SK-N-SH treated with all-trans-retinoic acid at 6 μM for 48 hours (cell line): Measurements from ENCODE around the gene MT1G.

Experiments used
- ARNTL ChIP-seq: fragments of 450-650 bp; formaldehyde crosslinking; IDR thresholded peaks from 2 replicates; pipeline ENCODE4 v1.5.0; 2020; ENCODE audit warnings: low read depth, mild to moderate bottlenecking, moderate library complexity, borderline replicate concordance
- ESRRG ChIP-seq: fragments of 250-450 bp; sonication (Bioruptor Pico); IDR thresholded peaks from 2 replicates; pipeline ENCODE4 v1.6.1; 2021; ENCODE audit warnings: mild to moderate bottlenecking
- GLIS3 ChIP-seq: fragments of 250-450 bp; sonication (Bioruptor Pico); IDR thresholded peaks from 2 replicates; pipeline ENCODE4 v1.5.0; 2020; ENCODE audit warnings: mild to moderate bottlenecking, moderate library complexity
- OSR1 ChIP-seq: fragments of 250-450 bp; sonication (Bioruptor Pico); IDR thresholded peaks from 2 replicates; pipeline ENCODE4 v1.8.0; 2022; ENCODE audit warnings: moderate library complexity, mild to moderate bottlenecking, inconsistent platforms
- POU6F1 ChIP-seq: fragments of 250-450 bp; sonication (Bioruptor Pico); IDR thresholded peaks from 2 replicates; pipeline ENCODE4 v1.8.0; 2021; ENCODE audit warnings: low read depth, mild to moderate bottlenecking, moderate library complexity, borderline replicate concordance
- SNAI2 ChIP-seq: fragments of 250-450 bp; sonication (Bioruptor Pico); IDR thresholded peaks from 2 replicates; pipeline ENCODE4 v1.5.0; 2020; ENCODE audit warnings: mild to moderate bottlenecking, moderate library complexity
- ZC3H10 ChIP-seq: fragments of 250-450 bp; sonication (Bioruptor Pico); IDR thresholded peaks from 2 replicates; pipeline ENCODE4 v1.5.1; 2021; ENCODE audit warnings: mild to moderate bottlenecking, moderate library complexity
- ZNF8 ChIP-seq: fragments of 450-650 bp; formaldehyde crosslinking; IDR thresholded peaks from 2 replicates; pipeline ENCODE4 v1.5.0; 2020; ENCODE audit warnings: mild to moderate bottlenecking, moderate library complexity
- TF ChIP-seq, protein P1 (sequence below): fragments of 250-450 bp; sonication (Bioruptor Pico); IDR thresholded peaks from 2 replicates; pipeline ENCODE4 v1.8.0; 2020; ENCODE audit warnings: mild to moderate bottlenecking, moderate library complexity, borderline replicate concordance
- TF ChIP-seq, protein P2 (sequence below): fragments of 250-450 bp; sonication (Bioruptor Pico); IDR thresholded peaks from 2 replicates; pipeline ENCODE4 v1.5.1; 2020; ENCODE audit warnings: low read depth, mild to moderate bottlenecking, moderate library complexity

DNA sequence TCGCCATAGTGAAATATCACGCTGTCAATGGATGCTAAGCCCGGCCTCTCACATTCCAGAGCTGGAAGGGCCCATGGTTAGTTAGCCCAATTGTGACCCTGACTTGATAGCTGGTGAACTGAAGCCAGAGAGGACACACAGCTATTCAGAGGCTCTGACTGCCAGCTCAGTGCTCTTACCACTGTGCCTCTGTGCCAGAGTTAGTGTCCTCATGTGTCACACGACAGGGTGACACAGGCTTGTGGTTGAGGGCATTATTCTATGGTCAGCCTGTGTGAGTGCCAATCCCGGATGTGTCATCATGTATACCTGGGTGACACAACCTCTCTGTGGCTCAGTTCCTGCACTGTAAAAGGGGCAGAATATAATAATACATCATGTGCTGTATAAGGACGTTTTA is 12.0 kb upstream of the MT1G start:
- TF ChIP-seq, protein P1, sequence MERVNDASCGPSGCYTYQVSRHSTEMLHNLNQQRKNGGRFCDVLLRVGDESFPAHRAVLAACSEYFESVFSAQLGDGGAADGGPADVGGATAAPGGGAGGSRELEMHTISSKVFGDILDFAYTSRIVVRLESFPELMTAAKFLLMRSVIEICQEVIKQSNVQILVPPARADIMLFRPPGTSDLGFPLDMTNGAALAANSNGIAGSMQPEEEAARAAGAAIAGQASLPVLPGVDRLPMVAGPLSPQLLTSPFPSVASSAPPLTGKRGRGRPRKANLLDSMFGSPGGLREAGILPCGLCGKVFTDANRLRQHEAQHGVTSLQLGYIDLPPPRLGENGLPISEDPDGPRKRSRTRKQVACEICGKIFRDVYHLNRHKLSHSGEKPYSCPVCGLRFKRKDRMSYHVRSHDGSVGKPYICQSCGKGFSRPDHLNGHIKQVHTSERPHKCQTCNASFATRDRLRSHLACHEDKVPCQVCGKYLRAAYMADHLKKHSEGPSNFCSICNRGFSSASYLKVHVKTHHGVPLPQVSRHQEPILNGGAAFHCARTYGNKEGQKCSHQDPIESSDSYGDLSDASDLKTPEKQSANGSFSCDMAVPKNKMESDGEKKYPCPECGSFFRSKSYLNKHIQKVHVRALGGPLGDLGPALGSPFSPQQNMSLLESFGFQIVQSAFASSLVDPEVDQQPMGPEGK (CRISPR knock-in tag) = no peak
- TF ChIP-seq GLIS3 = no peak
- TF ChIP-seq OSR1 (CRISPR knock-in tag) = no peak
- TF ChIP-seq ARNTL (CRISPR knock-in tag) = no peak
- no peak for TF ChIP-seq SNAI2 (CRISPR knock-in tag)
- no peak for TF ChIP-seq POU6F1 (CRISPR knock-in tag)
- no peak for TF ChIP-seq ZNF8
- TF ChIP-seq, protein P2, sequence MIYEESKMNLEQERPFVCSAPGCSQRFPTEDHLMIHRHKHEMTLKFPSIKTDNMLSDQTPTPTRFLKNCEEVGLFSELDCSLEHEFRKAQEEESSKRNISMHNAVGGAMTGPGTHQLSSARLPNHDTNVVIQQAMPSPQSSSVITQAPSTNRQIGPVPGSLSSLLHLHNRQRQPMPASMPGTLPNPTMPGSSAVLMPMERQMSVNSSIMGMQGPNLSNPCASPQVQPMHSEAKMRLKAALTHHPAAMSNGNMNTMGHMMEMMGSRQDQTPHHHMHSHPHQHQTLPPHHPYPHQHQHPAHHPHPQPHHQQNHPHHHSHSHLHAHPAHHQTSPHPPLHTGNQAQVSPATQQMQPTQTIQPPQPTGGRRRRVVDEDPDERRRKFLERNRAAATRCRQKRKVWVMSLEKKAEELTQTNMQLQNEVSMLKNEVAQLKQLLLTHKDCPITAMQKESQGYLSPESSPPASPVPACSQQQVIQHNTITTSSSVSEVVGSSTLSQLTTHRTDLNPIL (CRISPR knock-in tag) = no peak
- TF ChIP-seq ESRRG (CRISPR knock-in tag) = no peak
- no peak for TF ChIP-seq ZC3H10 (CRISPR knock-in tag)
